ENCODE data around the gene PIGV.

Gene PIGV

DNA sequence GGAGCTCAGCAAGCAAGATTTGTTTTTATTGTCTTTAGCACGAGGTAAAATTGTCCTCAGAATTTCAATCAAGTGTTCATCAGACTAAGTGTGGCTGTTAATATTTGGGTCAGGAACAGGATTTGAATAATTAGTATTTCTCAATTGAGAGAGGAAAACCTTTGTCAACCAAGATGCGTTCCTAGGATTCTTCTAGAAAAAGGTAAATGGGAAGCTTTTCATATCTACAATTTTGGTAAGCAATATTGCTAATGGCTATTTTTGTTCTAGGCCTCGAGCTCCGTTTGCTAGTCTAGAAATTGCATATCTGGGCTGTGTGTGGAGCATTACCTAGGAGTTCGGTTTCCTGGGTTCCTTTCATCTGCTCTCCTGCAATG is 4.1 kb upstream of the PIGV start:
- H3K27ac ChIP-seq = no peak overlapping the region
- TF ChIP-seq ZFX (IDR thresholded peaks at IDR 0.05) = no peak
- TF ChIP-seq, protein P1, sequence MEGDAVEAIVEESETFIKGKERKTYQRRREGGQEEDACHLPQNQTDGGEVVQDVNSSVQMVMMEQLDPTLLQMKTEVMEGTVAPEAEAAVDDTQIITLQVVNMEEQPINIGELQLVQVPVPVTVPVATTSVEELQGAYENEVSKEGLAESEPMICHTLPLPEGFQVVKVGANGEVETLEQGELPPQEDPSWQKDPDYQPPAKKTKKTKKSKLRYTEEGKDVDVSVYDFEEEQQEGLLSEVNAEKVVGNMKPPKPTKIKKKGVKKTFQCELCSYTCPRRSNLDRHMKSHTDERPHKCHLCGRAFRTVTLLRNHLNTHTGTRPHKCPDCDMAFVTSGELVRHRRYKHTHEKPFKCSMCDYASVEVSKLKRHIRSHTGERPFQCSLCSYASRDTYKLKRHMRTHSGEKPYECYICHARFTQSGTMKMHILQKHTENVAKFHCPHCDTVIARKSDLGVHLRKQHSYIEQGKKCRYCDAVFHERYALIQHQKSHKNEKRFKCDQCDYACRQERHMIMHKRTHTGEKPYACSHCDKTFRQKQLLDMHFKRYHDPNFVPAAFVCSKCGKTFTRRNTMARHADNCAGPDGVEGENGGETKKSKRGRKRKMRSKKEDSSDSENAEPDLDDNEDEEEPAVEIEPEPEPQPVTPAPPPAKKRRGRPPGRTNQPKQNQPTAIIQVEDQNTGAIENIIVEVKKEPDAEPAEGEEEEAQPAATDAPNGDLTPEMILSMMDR (conservative IDR thresholded peaks at IDR 0.05) = no peak

GRCh38 chr1:26784023-26784871 is 3.5 kb upstream of the PIGV start:
- TF ChIP-seq, protein P1 (conservative IDR thresholded peaks at IDR 0.05) = no peak
- no peak for TF ChIP-seq ZFX (IDR thresholded peaks at IDR 0.05)
- no peak overlapping the region for H3K27ac ChIP-seq

DNA sequence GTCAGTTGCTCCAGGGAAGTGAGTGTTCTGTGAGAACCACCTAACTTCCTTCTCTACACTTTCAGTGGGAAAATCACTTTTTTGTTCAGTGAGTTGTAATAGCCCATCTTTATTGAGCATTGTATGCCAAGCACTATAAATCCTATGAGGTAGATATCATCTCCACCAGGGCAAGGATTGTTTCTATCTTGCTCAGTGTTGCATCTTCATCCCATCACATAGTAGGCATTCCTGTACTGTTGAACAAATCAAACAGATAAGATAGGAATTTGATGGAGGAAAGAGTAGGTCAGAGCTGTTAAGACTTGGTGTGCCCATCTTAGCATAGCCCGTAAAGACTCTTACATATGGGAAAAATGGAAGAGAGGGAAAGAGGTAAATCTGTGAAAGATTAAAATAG is 2.9 kb upstream of the PIGV start:
- no peak overlapping the region for H3K27ac ChIP-seq
- TF ChIP-seq, protein P1 (conservative IDR thresholded peaks at IDR 0.05) = no peak
- TF ChIP-seq ZFX (IDR thresholded peaks at IDR 0.05) = no peak

- TF ChIP-seq ZFX (IDR thresholded peaks at IDR 0.05) = no peak
- TF ChIP-seq, protein P1 (conservative IDR thresholded peaks at IDR 0.05) = no peak
- H3K27ac ChIP-seq = no peak overlapping the region; the same call in 1 of the 2 replicates
These were observed 1.9 kb upstream of the PIGV start for GRCh38 chr1:26785611-26786436.

- peak overlapping the region; percentile 91 for H3K27ac ChIP-seq
- TF ChIP-seq ZFX (IDR thresholded peaks at IDR 0.05) = no peak
These were observed 1.0 kb upstream of the PIGV start for GRCh38 chr1:26786437-26787380.

- no peak for TF ChIP-seq ZFX (IDR thresholded peaks at IDR 0.05)
- TF ChIP-seq, protein P1 (conservative IDR thresholded peaks at IDR 0.05) = no peak
- peak overlapping the region; percentile 91 for H3K27ac ChIP-seq
These were observed 407 bp upstream of the PIGV start for GRCh38 chr1:26787381-26787705.

DNA sequence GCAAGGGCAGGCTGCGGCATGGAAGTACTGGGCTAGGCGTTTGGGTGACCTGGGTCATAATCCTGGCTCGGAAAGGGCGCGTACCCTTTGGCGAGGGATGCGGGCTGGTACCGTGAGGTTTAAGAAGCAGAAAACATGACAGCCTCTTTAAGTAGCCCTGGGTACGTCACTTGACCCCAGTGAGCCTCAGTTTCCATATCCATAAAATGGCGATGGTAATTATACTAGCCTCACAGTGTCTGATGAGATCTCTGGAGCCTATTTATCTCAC is 700 bp downstream of the PIGV start:
- no peak for TF ChIP-seq ZFX (IDR thresholded peaks at IDR 0.05)
- TF ChIP-seq, protein P1 (conservative IDR thresholded peaks at IDR 0.05) = no peak
- peak overlapping the region; percentile 91 for H3K27ac ChIP-seq

Measured in C4-2B (cell line).